ENCODE measurements around the gene OTOGL. TPM values are rescaled to one million over a fixed set of nuclear protein-coding genes. Genes with fewer than 3 reads are reported as not detected.
"Not testable (repeated sequence)": the region's sequence is repeated elsewhere in the genome, so short reads cannot be mapped to it uniquely, and the experiment has no call there.

OTOGL gene
- total RNA-seq, 4 donors from 2014 or later, result 0.21 to 0.60 (median 0.44) TPM; not detected in 1

DNA sequence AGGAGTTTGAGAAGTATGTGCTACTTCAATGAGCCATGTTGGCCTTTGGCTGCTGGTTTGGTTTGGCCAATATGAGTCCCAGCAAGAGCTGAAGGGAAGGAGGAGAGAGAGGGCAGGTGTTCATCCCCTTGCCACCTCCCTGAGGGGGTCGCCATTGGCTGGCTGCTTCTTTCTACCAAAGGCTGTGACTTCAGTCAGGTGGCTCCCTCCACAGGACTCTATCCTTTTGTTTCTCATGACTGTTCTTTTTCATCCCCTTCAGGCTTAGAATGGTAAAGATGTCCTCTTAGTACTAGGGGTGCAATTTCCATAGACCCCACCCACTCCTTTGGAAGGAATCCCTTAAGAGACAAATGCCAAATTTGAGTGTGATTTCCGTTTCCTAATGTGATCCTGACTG is 31.2 kb upstream of the OTOGL start:
- H3K4me1 ChIP-seq, result peaks cover 0 to 5% (median 0%) of the 10 kb centered on the region in 4 donors
- no peaks in the 10 kb centered on the region for H3K36me3 ChIP-seq
- no peak overlapping the region for H3K27ac ChIP-seq
- no peak for DNase-seq (ENCODE audit: low spot score in 2 of 2)
- H3K27me3 ChIP-seq, result no peaks in the 10 kb centered on the region
- TF ChIP-seq EP300 (IDR thresholded peaks at IDR 0.05), result no peak
- TF ChIP-seq, protein P1, sequence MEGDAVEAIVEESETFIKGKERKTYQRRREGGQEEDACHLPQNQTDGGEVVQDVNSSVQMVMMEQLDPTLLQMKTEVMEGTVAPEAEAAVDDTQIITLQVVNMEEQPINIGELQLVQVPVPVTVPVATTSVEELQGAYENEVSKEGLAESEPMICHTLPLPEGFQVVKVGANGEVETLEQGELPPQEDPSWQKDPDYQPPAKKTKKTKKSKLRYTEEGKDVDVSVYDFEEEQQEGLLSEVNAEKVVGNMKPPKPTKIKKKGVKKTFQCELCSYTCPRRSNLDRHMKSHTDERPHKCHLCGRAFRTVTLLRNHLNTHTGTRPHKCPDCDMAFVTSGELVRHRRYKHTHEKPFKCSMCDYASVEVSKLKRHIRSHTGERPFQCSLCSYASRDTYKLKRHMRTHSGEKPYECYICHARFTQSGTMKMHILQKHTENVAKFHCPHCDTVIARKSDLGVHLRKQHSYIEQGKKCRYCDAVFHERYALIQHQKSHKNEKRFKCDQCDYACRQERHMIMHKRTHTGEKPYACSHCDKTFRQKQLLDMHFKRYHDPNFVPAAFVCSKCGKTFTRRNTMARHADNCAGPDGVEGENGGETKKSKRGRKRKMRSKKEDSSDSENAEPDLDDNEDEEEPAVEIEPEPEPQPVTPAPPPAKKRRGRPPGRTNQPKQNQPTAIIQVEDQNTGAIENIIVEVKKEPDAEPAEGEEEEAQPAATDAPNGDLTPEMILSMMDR (IDR thresholded peaks at IDR 0.05), result no peak
- TF ChIP-seq POLR2A (IDR thresholded peaks at IDR 0.05), result no peak
- H3K9me3 ChIP-seq, result no peaks in the 10 kb centered on the region
- H3K4me3 ChIP-seq, result no peak overlapping the region
- 72 to 76% methylated on average over 2 of the region's 2 CpGs for WGBS, 2 donors

- not testable (repeated sequence) for H3K4me1 ChIP-seq; H3K4me3 ChIP-seq; H3K9me3 ChIP-seq; H3K27ac ChIP-seq; H3K27me3 ChIP-seq; H3K36me3 ChIP-seq; DNase-seq (ENCODE audit: low spot score in 2 of 2)
- WGBS, 2 donors, result 58 to 78% methylated on average over 5 to 8 of the region's 9 CpGs
Observed at GRCh38 chr12:80083892-80084614, 15.3 kb upstream of the OTOGL start.

- no peaks in the 10 kb centered on the region for H3K4me1 ChIP-seq
- H3K36me3 ChIP-seq, result no peaks in the 10 kb centered on the region
- TF ChIP-seq POLR2A (IDR thresholded peaks at IDR 0.05) (no peak), EP300 (IDR thresholded peaks at IDR 0.05) (no peak)
- TF ChIP-seq, protein P1 (IDR thresholded peaks at IDR 0.05), result no peak
- no peaks in the 10 kb centered on the region for H3K27me3 ChIP-seq
- WGBS, 2 donors, result 96 to 99% methylated on average over 3 of the region's 3 CpGs
- H3K4me3 ChIP-seq, result no peak overlapping the region
- no peaks in the 10 kb centered on the region for H3K9me3 ChIP-seq
- no peak for DNase-seq (ENCODE audit: low spot score in 2 of 2)
- no peak overlapping the region for H3K27ac ChIP-seq
Observed at GRCh38 chr12:80086025-80086424, 13.3 kb upstream of the OTOGL start.

DNA sequence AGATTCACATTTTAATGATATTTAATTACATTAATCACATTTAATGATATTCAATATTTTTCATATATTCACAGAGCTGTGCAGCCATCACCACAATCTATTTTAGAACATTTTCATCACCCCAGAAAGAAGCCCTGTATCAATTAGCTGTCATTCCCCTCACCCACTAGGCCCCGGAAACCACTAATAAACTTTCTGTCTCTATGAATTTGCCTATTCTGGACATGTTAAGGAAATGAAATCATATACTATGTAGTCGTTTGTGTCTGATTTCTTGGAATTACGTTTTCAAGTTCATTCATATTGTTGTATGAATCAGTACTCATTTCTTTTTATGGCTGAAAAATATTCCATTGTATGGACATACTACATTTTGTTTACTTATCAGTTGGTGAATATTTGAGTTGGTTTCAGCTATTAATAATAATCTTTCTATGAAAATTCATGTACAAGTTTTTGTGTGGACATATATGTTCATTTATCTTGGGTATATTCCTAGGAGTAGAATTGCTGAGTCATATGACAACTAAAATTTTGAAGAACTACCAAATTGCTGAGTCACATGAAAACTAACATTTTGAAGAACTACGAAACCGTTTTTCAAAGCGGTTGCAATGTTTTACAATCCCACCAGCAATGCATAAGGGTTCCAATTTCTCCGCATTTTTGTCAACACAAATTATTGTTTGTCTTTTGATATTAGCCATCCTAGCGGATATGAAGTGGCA is 11.7 kb upstream of the OTOGL start:
- no peak for DNase-seq (ENCODE audit: low spot score in 2 of 2)
- no peak overlapping the region for H3K27ac ChIP-seq
- no peaks in the 10 kb centered on the region for H3K27me3 ChIP-seq
- WGBS, 2 donors, result 86 to 87% methylated on average over 8 of the region's 8 CpGs
- no peaks in the 10 kb centered on the region for H3K9me3 ChIP-seq
- no peaks in the 10 kb centered on the region for H3K4me1 ChIP-seq
- no peaks in the 10 kb centered on the region for H3K36me3 ChIP-seq
- no peak overlapping the region for H3K4me3 ChIP-seq
- TF ChIP-seq, protein P1 (IDR thresholded peaks at IDR 0.05), result no peak

- Histone ChIP-seq H3K4me1 (peaks cover 0 to 9% (median 3%) of the 10 kb centered on the region in 4 donors), H3K27me3 (no peaks in the 10 kb centered on the region), H3K27ac (no peak overlapping the region), H3K4me3 (no peak overlapping the region), H3K9me3 (no peaks in the 10 kb centered on the region), H3K36me3 (no peaks in the 10 kb centered on the region)
- TF ChIP-seq EP300 (IDR thresholded peaks at IDR 0.05), result no peak
- TF ChIP-seq POLR2A (IDR thresholded peaks at IDR 0.05), result no peak
- TF ChIP-seq, protein P1 (IDR thresholded peaks at IDR 0.05), result no peak
- DNase-seq (ENCODE audit: low spot score in 2 of 2), result no peak
- 69 to 70% methylated on average over 1 of the region's 1 CpG for WGBS, 2 donors
Observed at GRCh38 chr12:80100591-80100990, 1.3 kb downstream of the OTOGL start.

Measured in tibial nerve (tissue), 4 donors.